Coronary artery (tissue), 2 donors: ENCODE data around the gene TMIGD3.

Experiments
- DNase-seq: peaks from one replicate; pipeline ENCODE4 v3.0.0-alpha.2; 2017; ENCODE audit warnings: low spot score
- H3K27ac ChIP-seq, 2 donors: fragments of 200-600 bp; sonication (generic); one replicate each; pipeline ENCODE4 v1.5.1; 2016 to 2019
- H3K4me3 ChIP-seq: fragments of 200-600 bp; sonication (generic); 2 replicates; pipeline ENCODE4 v1.5.1; 2016; ENCODE audit warnings: mild to moderate bottlenecking, moderate library complexity
- CTCF ChIP-seq: fragments of 200-600 bp; sonication (generic); IDR thresholded peaks from one replicate; pipeline ENCODE4 v1.5.1; 2019; ENCODE audit warnings: antibody characterized with exemption

The TMIGD3 gene

GRCh38 chr1:111515291-111516004 is 12.0 kb upstream of the TMIGD3 start:
- peak overlapping the region; percentile 87 to 90 for H3K27ac ChIP-seq
- peak; percentile 87 for DNase-seq
- TF ChIP-seq CTCF: no peak
- peak overlapping the region; percentile 69 for H3K4me3 ChIP-seq

- no peak for DNase-seq
- TF ChIP-seq CTCF: no peak
- Histone ChIP-seq H3K27ac (peak overlapping the region in 1 of 2 donors; percentile 42), H3K4me3 (no peak overlapping the region)
Measured at GRCh38 chr1:111513410-111514020, 10.1 kb upstream of the TMIGD3 start.

- DNase-seq: no peak
- peak overlapping the region in 1 of 2 donors; percentile 42 for H3K27ac ChIP-seq
- H3K4me3 ChIP-seq: no peak overlapping the region
- no peak for TF ChIP-seq CTCF
Measured at GRCh38 chr1:111512931-111513330, 9.5 kb upstream of the TMIGD3 start.

GRCh38 chr1:111512132-111512889 is 8.9 kb upstream of the TMIGD3 start:
- Histone ChIP-seq H3K4me3 (no peak overlapping the region), H3K27ac (peak overlapping the region in 1 of 2 donors; percentile 42)
- DNase-seq: no peak
- TF ChIP-seq CTCF: no peak

- H3K27ac ChIP-seq: no peak overlapping the region
- no peak for DNase-seq
- TF ChIP-seq CTCF: no peak
- no peak overlapping the region for H3K4me3 ChIP-seq
Measured at GRCh38 chr1:111511370-111511769, 7.9 kb upstream of the TMIGD3 start.

- DNase-seq: no peak
- TF ChIP-seq CTCF: no peak
- Histone ChIP-seq H3K4me3 (no peak overlapping the region), H3K27ac (peak overlapping the region; percentile 18 to 94)
Measured at GRCh38 chr1:111509997-111510375, 6.6 kb upstream of the TMIGD3 start.
